SK-N-SH treated with all-trans-retinoic acid at 6 μM for 48 hours (cell line): ENCODE results near the gene KRTAP10-1.

ENCODE experiments used
- BACH2 ChIP-seq: fragments of 250-450 bp; sonication (Bioruptor Pico); IDR thresholded peaks from 2 replicates; pipeline ENCODE4 v1.9.0; 2021; ENCODE audit warnings: mild to moderate bottlenecking, borderline replicate concordance
- CREB5 ChIP-seq: fragments of 250-450 bp; sonication (Bioruptor Pico); IDR thresholded peaks from 2 replicates; pipeline ENCODE4 v1.5.1; 2020; ENCODE audit warnings: low read depth, mild to moderate bottlenecking, moderate library complexity
- GLIS3 ChIP-seq: fragments of 250-450 bp; sonication (Bioruptor Pico); IDR thresholded peaks from 2 replicates; pipeline ENCODE4 v1.5.0; 2020; ENCODE audit warnings: mild to moderate bottlenecking, moderate library complexity
- ISL1 ChIP-seq: fragments of 250-450 bp; sonication (Bioruptor Pico); IDR thresholded peaks from 2 replicates; pipeline ENCODE4 v2.1.2; 2022; ENCODE audit warnings: mild to moderate bottlenecking, moderate library complexity
- OSR1 ChIP-seq: fragments of 250-450 bp; sonication (Bioruptor Pico); IDR thresholded peaks from 2 replicates; pipeline ENCODE4 v1.8.0; 2022; ENCODE audit warnings: moderate library complexity, mild to moderate bottlenecking, inconsistent platforms
- PATZ1 ChIP-seq: fragments of 250-450 bp; sonication (Bioruptor Pico); IDR thresholded peaks from 2 replicates; pipeline ENCODE4 v1.8.0; 2020; ENCODE audit warnings: mild to moderate bottlenecking, moderate library complexity, borderline replicate concordance
- PPARA ChIP-seq: fragments of 250-450 bp; sonication (Bioruptor Pico); IDR thresholded peaks from 2 replicates; pipeline ENCODE4 v1.5.0; 2020; ENCODE audit warnings: mild to moderate bottlenecking, borderline replicate concordance
- RARB ChIP-seq: fragments of 250-450 bp; sonication (Bioruptor Pico); IDR thresholded peaks from 2 replicates; pipeline ENCODE4 v1.8.0; 2021; ENCODE audit warnings: mild to moderate bottlenecking, moderate library complexity
- TOX ChIP-seq: fragments of 250-450 bp; sonication (Bioruptor Pico); IDR thresholded peaks from 2 replicates; pipeline ENCODE4 v1.8.0; 2021; ENCODE audit warnings: mild to moderate bottlenecking, moderate library complexity, borderline replicate concordance
- ZFP30 ChIP-seq: fragments of 450-650 bp; formaldehyde crosslinking; IDR thresholded peaks from 2 replicates; pipeline ENCODE4 v1.5.0; 2022; ENCODE audit warnings: mild to moderate bottlenecking, moderate library complexity
- ZNF70 ChIP-seq: fragments of 450-650 bp; formaldehyde crosslinking; IDR thresholded peaks from 2 replicates; pipeline ENCODE4 v1.5.0; 2020; ENCODE audit warnings: mild to moderate bottlenecking, moderate library complexity

GRCh38 chr21:44530903-44531605, 8.9 kb downstream of the KRTAP10-1 start:
- no peak for TF ChIP-seq ZFP30 (CRISPR knock-in tag)
- TF ChIP-seq BACH2 (CRISPR knock-in tag), result no peak
- TF ChIP-seq ISL1 (CRISPR knock-in tag), result no peak
- TF ChIP-seq RARB (CRISPR knock-in tag), result no peak
- TF ChIP-seq TOX (CRISPR knock-in tag), result no peak
- TF ChIP-seq GLIS3 (CRISPR knock-in tag), result no peak
- no peak for TF ChIP-seq CREB5 (CRISPR knock-in tag)
- TF ChIP-seq PATZ1 (CRISPR knock-in tag), result no peak
- TF ChIP-seq OSR1 (CRISPR knock-in tag), result no peak
- no peak for TF ChIP-seq ZNF70 (CRISPR knock-in tag)
- TF ChIP-seq PPARA (CRISPR knock-in tag), result no peak
